ENCODE measurements around the gene OSBPL1A.

DNA sequence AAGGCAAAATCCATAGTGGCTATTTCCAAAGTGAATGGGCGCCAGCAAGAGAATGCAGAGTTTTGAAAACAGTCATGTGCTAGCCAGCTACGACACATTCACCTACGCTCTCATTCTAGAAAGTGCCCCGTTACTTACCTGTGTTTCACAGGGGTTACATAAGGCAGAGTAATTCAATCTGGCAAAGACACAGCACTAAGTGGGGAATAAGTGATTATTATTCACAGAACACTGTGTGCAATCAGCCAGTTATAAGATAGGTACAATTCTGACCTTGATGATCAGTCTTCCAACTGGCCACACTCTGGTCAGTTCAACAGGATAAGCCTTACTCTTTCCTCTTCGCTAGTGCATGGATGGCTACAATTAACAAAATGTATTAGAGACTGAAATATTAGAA is 152.9 kb downstream of the OSBPL1A start:
- TF ChIP-seq, protein P1, sequence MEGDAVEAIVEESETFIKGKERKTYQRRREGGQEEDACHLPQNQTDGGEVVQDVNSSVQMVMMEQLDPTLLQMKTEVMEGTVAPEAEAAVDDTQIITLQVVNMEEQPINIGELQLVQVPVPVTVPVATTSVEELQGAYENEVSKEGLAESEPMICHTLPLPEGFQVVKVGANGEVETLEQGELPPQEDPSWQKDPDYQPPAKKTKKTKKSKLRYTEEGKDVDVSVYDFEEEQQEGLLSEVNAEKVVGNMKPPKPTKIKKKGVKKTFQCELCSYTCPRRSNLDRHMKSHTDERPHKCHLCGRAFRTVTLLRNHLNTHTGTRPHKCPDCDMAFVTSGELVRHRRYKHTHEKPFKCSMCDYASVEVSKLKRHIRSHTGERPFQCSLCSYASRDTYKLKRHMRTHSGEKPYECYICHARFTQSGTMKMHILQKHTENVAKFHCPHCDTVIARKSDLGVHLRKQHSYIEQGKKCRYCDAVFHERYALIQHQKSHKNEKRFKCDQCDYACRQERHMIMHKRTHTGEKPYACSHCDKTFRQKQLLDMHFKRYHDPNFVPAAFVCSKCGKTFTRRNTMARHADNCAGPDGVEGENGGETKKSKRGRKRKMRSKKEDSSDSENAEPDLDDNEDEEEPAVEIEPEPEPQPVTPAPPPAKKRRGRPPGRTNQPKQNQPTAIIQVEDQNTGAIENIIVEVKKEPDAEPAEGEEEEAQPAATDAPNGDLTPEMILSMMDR (IDR thresholded peaks at IDR 0.05; ENCODE audit: insufficient read depth, low read length, poor library complexity, severe bottlenecking) = no peak
- TF ChIP-seq EZH2phosphoT487 (conservative IDR thresholded peaks at IDR 0.05; ENCODE audit: low read length) = no peak

All from SU-DHL-6 (cell line).